Raji (cell line): ENCODE measurements around the gene SLIT2.

ENCODE experiments used
- POLR2A ChIP-seq: IDR thresholded peaks from 2 replicates; pipeline ENCODE4 v1.6.1; 2011; ENCODE audit warnings: low read depth, low read length, control low read depth; ENCODE audit not compliant: insufficient read depth

SLIT2 gene

GRCh38 chr4:20251796-20252655, at the start of gene SLIT2:
SLIT2 (plus strand) TSS chr4:20251905; CDS start chr4:20253816, 1,911 bp downstream.
- TF ChIP-seq POLR2A, result no peak

- TF ChIP-seq POLR2A, result no peak
Measured at GRCh38 chr4:20203508-20203907, 48.2 kb upstream of the SLIT2 start.

GRCh38 chr4:20217521-20217920, 34.2 kb upstream of the SLIT2 start:
- no peak for TF ChIP-seq POLR2A

- TF ChIP-seq POLR2A, result no peak
Measured at GRCh38 chr4:20217951-20218350, 33.8 kb upstream of the SLIT2 start.

GRCh38 chr4:20219521-20219920, 32.2 kb upstream of the SLIT2 start:
- no peak for TF ChIP-seq POLR2A

- TF ChIP-seq POLR2A, result no peak
Measured at GRCh38 chr4:20237894-20238537, 13.7 kb upstream of the SLIT2 start.

GRCh38 chr4:20248155-20248558, 3.5 kb upstream of the SLIT2 start:
- no peak for TF ChIP-seq POLR2A

- TF ChIP-seq POLR2A, result no peak
Measured at GRCh38 chr4:20249333-20249732, 2.4 kb upstream of the SLIT2 start.

- no peak for TF ChIP-seq POLR2A
Measured at GRCh38 chr4:20251031-20251795, 492 bp upstream of the SLIT2 start.

- no peak for TF ChIP-seq POLR2A
Measured at GRCh38 chr4:20252656-20253282, 1.1 kb downstream of the SLIT2 start.

GRCh38 chr4:20253283-20253734, 1.6 kb downstream of the SLIT2 start:
- no peak for TF ChIP-seq POLR2A

- no peak for TF ChIP-seq POLR2A
Measured at GRCh38 chr4:20253735-20254409, 2.2 kb downstream of the SLIT2 start.

- no peak for TF ChIP-seq POLR2A
Measured at GRCh38 chr4:20254511-20255250, 3.0 kb downstream of the SLIT2 start.

GRCh38 chr4:20255251-20255586, 3.5 kb downstream of the SLIT2 start:
- no peak for TF ChIP-seq POLR2A

GRCh38 chr4:20255823-20256222, 4.1 kb downstream of the SLIT2 start:
- TF ChIP-seq POLR2A, result no peak
